Endothelial cell of umbilical vein (primary cell): Measurements from ENCODE around the gene KIRREL1. TPM values are rescaled to one million over a fixed set of nuclear protein-coding genes. Genes with fewer than 3 reads are reported as not detected.

ENCODE experiments used
- BruUV-seq: library from RNA; stranded (reverse); fragments of 400-500 nt; replicated peaks from 2 replicates; lab custom pipeline; 2021; lab: Mats Ljungman, UMichigan
- CTCF ChIA-PET: fragments of 300-600, 350-600 bp; sonication (Branson Sonifier 250); formaldehyde crosslinking; loops from one replicate; lab custom pipeline; 2021; ENCODE audit warnings: antibody characterized with exemption, inconsistent platforms; lab: Charles Lee
- POLR2A ChIA-PET: fragments of 300-600, 350-600 bp; sonication (Branson Sonifier 250); formaldehyde crosslinking; loops from one replicate; lab custom pipeline; 2021; ENCODE audit warnings: antibody characterized with exemption, inconsistent platforms; lab: Charles Lee
- DNase-seq: peaks from one replicate; pipeline ENCODE4 v3.0.0-alpha.2; 2011; ENCODE audit warnings: low read depth, low spot score
- FAIRE-seq: peaks from 2 replicates; lab custom pipeline; 2011; peaks lifted over from hg19 to GRCh38; lab: Jason Lieb, UNC
- H2AFZ ChIP-seq: 2 replicates; pipeline ENCODE4 v1.6.0; 2012; ENCODE audit warnings: low read depth, low read length, control low read depth, inconsistent platforms
- H3K27ac ChIP-seq: 2 replicates; pipeline ENCODE4 v1.5.1; 2011; ENCODE audit warnings: low read depth, mild to moderate bottlenecking, control low read depth, low read length, moderate library complexity; ENCODE audit not compliant: insufficient read depth
- H3K27me3 ChIP-seq, 2 experiments: 2 replicates each; pipeline versions ENCODE4 v1.6.0 to v1.6.1; 2011; ENCODE audit warnings: low read length in 2 of 2, mixed read lengths in 1 of 2; ENCODE audit not compliant: control insufficient read depth in 2 of 2, insufficient read depth in 2 of 2
- H3K36me3 ChIP-seq, 2 experiments: 2 replicates in 1 of 2; 3 replicates in 1 of 2; pipeline ENCODE4 v1.5.1; 2011; ENCODE audit warnings: low read length in 2 of 2, mild to moderate bottlenecking in 1 of 2, moderate library complexity in 1 of 2; ENCODE audit not compliant: control insufficient read depth in 2 of 2, insufficient read depth in 2 of 2; ENCODE audit errors: extremely low read depth in 1 of 2
- H3K4me1 ChIP-seq: 3 replicates; pipeline ENCODE4 v1.5.1; 2011; ENCODE audit warnings: mild to moderate bottlenecking, low read length; ENCODE audit not compliant: control insufficient read depth, insufficient read depth; ENCODE audit errors: extremely low read depth
- H3K4me2 ChIP-seq: 2 replicates; pipeline ENCODE4 v1.6.1; 2011; ENCODE audit warnings: low read length, control low read depth, mixed read lengths; ENCODE audit not compliant: insufficient read depth
- H3K4me3 ChIP-seq, 3 experiments: fragments of 200-600 bp in 1 of 3; sonication (generic), shearing (Covaris generic) in 1 of 3; replicated peaks in 1 of 3; 2 replicates each; pipeline ENCODE4 v1.5.1; 2011 to 2016; ENCODE audit warnings: control low read depth in 3 of 3, low read length in 3 of 3, mild to moderate bottlenecking in 2 of 3, inconsistent platforms in 1 of 3, low read depth in 1 of 3, moderate library complexity in 1 of 3; ENCODE audit not compliant: insufficient read depth in 1 of 3
- H3K79me2 ChIP-seq: 2 replicates; pipeline ENCODE4 v1.6.0; 2012; ENCODE audit warnings: low read length, inconsistent platforms; ENCODE audit not compliant: control insufficient read depth, insufficient read depth
- H3K9ac ChIP-seq: replicated peaks from 2 replicates; pipeline ENCODE3; 2011; ENCODE audit warnings: low read length, control low read depth; ENCODE audit not compliant: insufficient read depth; ENCODE audit errors: extremely low read depth
- H3K9me1 ChIP-seq: replicated peaks from 3 replicates; pipeline ENCODE4 v1.6.0; 2011; ENCODE audit warnings: mild to moderate bottlenecking, low read length; ENCODE audit not compliant: control insufficient read depth, insufficient read depth; ENCODE audit errors: extremely low read depth
- H3K9me3 ChIP-seq: replicated peaks from 2 replicates; pipeline ENCODE4 v1.5.1; 2012; ENCODE audit warnings: low read length, inconsistent platforms; ENCODE audit not compliant: control insufficient read depth, insufficient read depth
- H4K20me1 ChIP-seq: replicated peaks from 2 replicates; pipeline ENCODE3; 2011; ENCODE audit warnings: mild to moderate bottlenecking, low read length; ENCODE audit not compliant: control insufficient read depth, insufficient read depth; ENCODE audit errors: extremely low read depth
- EZH2 ChIP-seq: IDR thresholded peaks from 2 replicates; pipeline ENCODE4 v1.6.1; 2012; ENCODE audit warnings: borderline replicate concordance, low read depth, mild to moderate bottlenecking, moderate library complexity, low read length, inconsistent platforms; ENCODE audit not compliant: severe bottlenecking
- FOS ChIP-seq: IDR thresholded peaks from 2 replicates; pipeline ENCODE4 v1.6.1; 2011; ENCODE audit warnings: mild to moderate bottlenecking, low read length, moderate library complexity, borderline replicate concordance; ENCODE audit not compliant: insufficient read depth
- GATA2 ChIP-seq: IDR thresholded peaks from 2 replicates; pipeline ENCODE4 v1.7.0; 2011; ENCODE audit warnings: low read depth, mild to moderate bottlenecking, moderate library complexity, mixed read lengths, low read length; ENCODE audit not compliant: insufficient read length, insufficient read depth
- JUN ChIP-seq: IDR thresholded peaks from 2 replicates; pipeline ENCODE4 v1.6.1; 2011; ENCODE audit warnings: borderline replicate concordance, low read depth; ENCODE audit not compliant: insufficient read length, insufficient read depth
- MYC ChIP-seq: IDR thresholded peaks from one replicate; pipeline ENCODE4 v1.6.1; 2011; ENCODE audit warnings: mild to moderate bottlenecking, low read depth, low read length
- POLR2A ChIP-seq: IDR thresholded peaks from 2 replicates; pipeline ENCODE4 v1.6.1; 2012; ENCODE audit warnings: low read depth, mild to moderate bottlenecking, control low read depth, low read length
- POLR2AphosphoS5 ChIP-seq: IDR thresholded peaks from 2 replicates; pipeline ENCODE4 v1.6.1; 2012; ENCODE audit warnings: low read depth, mild to moderate bottlenecking, control low read depth, low read length, moderate library complexity; ENCODE audit not compliant: insufficient read depth
- dilution Hi-C: fragments of 300-500 bp; cut with MboI; formaldehyde crosslinking; loops from one replicate; pipeline ENCODE4 v1.15.0; 2019; ENCODE audit warnings: low sequenced_read_pairs; ENCODE audit not compliant: extremely low pct_ligation_motif_present
- intact Hi-C: fragments of 100-400 bp; cut with micrococcal nuclease; formaldehyde crosslinking; loops from one replicate; pipeline ENCODE4 v1.10.0; 2022
- polyA plus RNA-seq, 4 experiments: library from polyadenylated mRNA; depleted of rRNA in 3 of 4; stranded (reverse) in 3 of 4; unstranded in 1 of 4; fragments of >200 nt; gene quantifications; 2 replicates each; pipeline versions ENCODE4 v1.2.1 to v1.2.3, GENCODE V29; 2011 to 2012; ENCODE audit warnings: missing spikeins in 1 of 4
- total RNA-seq: library from RNA; stranded (reverse); gene quantifications from 2 replicates; pipeline ENCODE4 v1.2.3, GENCODE V29; 2021
- TF ChIP-seq, protein P1 (sequence below), 2 donors: IDR thresholded peaks; 1 replicate in 1 of 2; 2 replicates in 1 of 2; pipeline ENCODE4 v1.5.1; 2011; ENCODE audit warnings: low read length in 2 of 2, mild to moderate bottlenecking in 2 of 2, moderate library complexity in 2 of 2, control low read depth in 1 of 2, inconsistent platforms in 1 of 2, low read depth in 1 of 2; ENCODE audit not compliant: insufficient read depth in 1 of 2; ENCODE audit errors: extremely low read depth in 1 of 2
- TF ChIP-seq, protein P2 (sequence below): IDR thresholded peaks from 2 replicates; pipeline ENCODE4 v1.6.1; 2011; ENCODE audit not compliant: insufficient read depth, insufficient read length

KIRREL1 gene
- total and polyA plus RNA-seq, 2 donors (not counting 3 experiments of a cell fraction or from before 2014, with no cell fraction given), result 35.6 to 57.6 TPM

DNA sequence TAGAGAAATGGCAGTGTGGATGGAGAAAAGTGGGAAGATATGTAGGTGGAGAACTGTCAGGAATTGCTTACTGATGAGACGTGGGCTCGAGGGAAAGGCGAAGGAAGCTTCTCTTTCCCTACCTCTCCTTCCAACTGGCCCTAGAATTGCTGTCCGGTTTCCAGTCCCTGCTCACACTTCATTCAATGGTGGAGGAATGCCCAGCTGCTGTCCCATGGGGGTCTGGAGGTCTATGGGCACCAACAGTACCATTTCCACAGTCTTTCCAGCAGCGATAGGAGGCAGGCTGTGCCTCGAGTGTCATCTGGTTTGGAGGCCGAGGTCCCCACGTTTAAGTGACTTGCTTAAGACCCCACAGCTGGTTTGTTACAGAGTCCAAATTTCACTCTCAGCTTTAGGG, 155.7 kb downstream of the KIRREL1 start:
- POLR2A ChIA-PET, result no interaction called here
- no TSS peak for BruUV-seq
- no peak for FAIRE-seq

More for the DNA sequence above, 155.7 kb downstream of the KIRREL1 start:
- Histone ChIP-seq H2AFZ (peak overlapping the region; percentile 100), H3K27me3 (peaks cover 4 to 14% of the 10 kb centered on the region in 2 experiments), H3K4me2 (peak overlapping the region; percentile 76), H3K4me3 (peak overlapping the region in 2 of 3 experiments; percentile 8 to 40), H3K36me3 (no peaks in the 10 kb centered on the region), H3K9me1 (no peaks in the 10 kb centered on the region), H3K4me1 (peaks cover 14% of the 10 kb centered on the region), H4K20me1 (no peaks in the 10 kb centered on the region), H3K27ac (peak overlapping the region; percentile 25), H3K79me2 (no peaks in the 10 kb centered on the region), H3K9ac (no peak overlapping the region), H3K9me3 (no peaks in the 10 kb centered on the region)
- TF ChIP-seq, protein P1, sequence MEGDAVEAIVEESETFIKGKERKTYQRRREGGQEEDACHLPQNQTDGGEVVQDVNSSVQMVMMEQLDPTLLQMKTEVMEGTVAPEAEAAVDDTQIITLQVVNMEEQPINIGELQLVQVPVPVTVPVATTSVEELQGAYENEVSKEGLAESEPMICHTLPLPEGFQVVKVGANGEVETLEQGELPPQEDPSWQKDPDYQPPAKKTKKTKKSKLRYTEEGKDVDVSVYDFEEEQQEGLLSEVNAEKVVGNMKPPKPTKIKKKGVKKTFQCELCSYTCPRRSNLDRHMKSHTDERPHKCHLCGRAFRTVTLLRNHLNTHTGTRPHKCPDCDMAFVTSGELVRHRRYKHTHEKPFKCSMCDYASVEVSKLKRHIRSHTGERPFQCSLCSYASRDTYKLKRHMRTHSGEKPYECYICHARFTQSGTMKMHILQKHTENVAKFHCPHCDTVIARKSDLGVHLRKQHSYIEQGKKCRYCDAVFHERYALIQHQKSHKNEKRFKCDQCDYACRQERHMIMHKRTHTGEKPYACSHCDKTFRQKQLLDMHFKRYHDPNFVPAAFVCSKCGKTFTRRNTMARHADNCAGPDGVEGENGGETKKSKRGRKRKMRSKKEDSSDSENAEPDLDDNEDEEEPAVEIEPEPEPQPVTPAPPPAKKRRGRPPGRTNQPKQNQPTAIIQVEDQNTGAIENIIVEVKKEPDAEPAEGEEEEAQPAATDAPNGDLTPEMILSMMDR (IDR thresholded peaks at IDR 0.05; ENCODE audit: extremely low read depth in 1 of 2, insufficient read depth in 1 of 2, low read depth in 1 of 2, low read length in 2 of 2), result no peak
- TF ChIP-seq FOS (no peak), EZH2 (no peak), POLR2AphosphoS5 (no peak), JUN (no peak), MYC (no peak), POLR2A (no peak), GATA2 (no peak)
- TF ChIP-seq, protein P2, sequence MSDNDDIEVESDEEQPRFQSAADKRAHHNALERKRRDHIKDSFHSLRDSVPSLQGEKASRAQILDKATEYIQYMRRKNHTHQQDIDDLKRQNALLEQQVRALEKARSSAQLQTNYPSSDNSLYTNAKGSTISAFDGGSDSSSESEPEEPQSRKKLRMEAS, result no peak
- intact Hi-C loops, result no loop called here
- CTCF ChIA-PET, result interaction anchor here (1.0 to 1.5 kb wide), 2 partner anchors 24 to 54 kb away, joined by 4 read pairs; no protein-coding TSS in a partner anchor
- no peak for DNase-seq
- dilution Hi-C loops, result no loop called here

Other genes with a start within 250 kb of the KIRREL1 start
- not detected in 2 replicates for gene FCRL2, start 216.5 kb upstream of the KIRREL1 start, total RNA-seq
- not detected in 2 replicates for gene FCRL2, start 216.5 kb upstream of the KIRREL1 start, polyA plus RNA-seq
- not detected in 2 replicates for gene FCRL1, start 173.5 kb upstream of the KIRREL1 start, total RNA-seq
- gene FCRL1, start 173.5 kb upstream of the KIRREL1 start, polyA plus RNA-seq, result not detected in 2 replicates
- not detected in 2 replicates for gene CD5L, start 151.8 kb upstream of the KIRREL1 start, total RNA-seq
- not detected in 2 replicates for gene CD5L, start 151.8 kb upstream of the KIRREL1 start, polyA plus RNA-seq
- not detected in 2 replicates for gene CD1D, start 187.2 kb downstream of the KIRREL1 start, total RNA-seq
- gene CD1D, start 187.2 kb downstream of the KIRREL1 start, polyA plus RNA-seq, result not detected in 2 replicates